PFSK-1 (cell line): ENCODE data around the gene MIPOL1.

Source experiments
- POLR2AphosphoS5 ChIP-seq: IDR thresholded peaks from 2 replicates; pipeline ENCODE4 v1.6.1; 2012; ENCODE audit warnings: low read depth, mild to moderate bottlenecking, control low read depth, low read length, moderate library complexity
- REST ChIP-seq, 2 experiments: IDR thresholded peaks; 2 replicates each; pipeline versions ENCODE4 v1.6.1 to v1.8.0; 2011 to 2012; ENCODE audit warnings: low read depth in 2 of 2, low read length in 2 of 2, control low read depth in 1 of 2, inconsistent platforms in 1 of 2, mild to moderate bottlenecking in 1 of 2, moderate library complexity in 1 of 2; ENCODE audit not compliant: insufficient read depth in 1 of 2
- TAF1 ChIP-seq: IDR thresholded peaks from 2 replicates; pipeline ENCODE4 v1.6.1; 2012; ENCODE audit warnings: low read length, control low read depth, borderline replicate concordance; ENCODE audit not compliant: insufficient read depth

- no peak for TF ChIP-seq POLR2AphosphoS5
- no peak for TF ChIP-seq TAF1
- no peak for TF ChIP-seq REST (IDR thresholded peaks at IDR 0.05; ENCODE audit: insufficient read depth in 1 of 2, low read depth in 2 of 2, low read length in 2 of 2)
These were observed 47.3 kb upstream of the MIPOL1 start for GRCh38 chr14:37150414-37150813.
